Stimulated activated CD8-positive, alpha-beta memory T cell treated with anti-CD3 and anti-CD28 coated beads, Interleukin-7, amount 100 ng/mL, for 24 hours (primary cell): ENCODE results near the gene TMEM176A.

ENCODE experiments used
- DNase-seq: peaks from one replicate; pipeline ENCODE4 v3.0.0-alpha.2; 2020; ENCODE audit warnings: low read depth

The TMEM176A gene

GRCh38 chr7:150820148-150820547 lies 19.6 kb downstream of the TMEM176A start:
- DNase-seq = no peak

- DNase-seq = no peak
Observed at GRCh38 chr7:150820578-150821198, 20.1 kb downstream of the TMEM176A start.

GRCh38 chr7:150823043-150823442 lies 22.5 kb downstream of the TMEM176A start:
- DNase-seq = no peak

GRCh38 chr7:150823484-150824126 lies 23.0 kb downstream of the TMEM176A start:
- no peak for DNase-seq

- no peak for DNase-seq
Observed at GRCh38 chr7:150824379-150825177, 24.0 kb downstream of the TMEM176A start.

GRCh38 chr7:150826061-150826849 lies 25.7 kb downstream of the TMEM176A start:
- no peak for DNase-seq

- DNase-seq = no peak
Observed at GRCh38 chr7:150828384-150828783, 27.8 kb downstream of the TMEM176A start.

GRCh38 chr7:150829426-150829825 lies 28.9 kb downstream of the TMEM176A start:
- DNase-seq = no peak

- DNase-seq = no peak
Observed at GRCh38 chr7:150830937-150831336, 30.4 kb downstream of the TMEM176A start.

- DNase-seq = no peak
Observed at GRCh38 chr7:150831851-150832250, 31.3 kb downstream of the TMEM176A start.

GRCh38 chr7:150835019-150835418 lies 34.5 kb downstream of the TMEM176A start:
- DNase-seq = no peak

GRCh38 chr7:150835702-150836280 lies 35.2 kb downstream of the TMEM176A start:
- no peak for DNase-seq

- no peak for DNase-seq
Observed at GRCh38 chr7:150838965-150839650, 38.5 kb downstream of the TMEM176A start.

- no peak for DNase-seq
Observed at GRCh38 chr7:150842018-150842417, 41.4 kb downstream of the TMEM176A start.

GRCh38 chr7:150842716-150843115 lies 42.1 kb downstream of the TMEM176A start:
- no peak for DNase-seq

GRCh38 chr7:150845421-150845861 lies 44.9 kb downstream of the TMEM176A start:
- no peak for DNase-seq

- no peak for DNase-seq
Observed at GRCh38 chr7:150846291-150847115, 45.9 kb downstream of the TMEM176A start.

GRCh38 chr7:150847536-150847935 lies 47.0 kb downstream of the TMEM176A start:
- DNase-seq = no peak

- DNase-seq = no peak
Observed at GRCh38 chr7:150848111-150848510, 47.5 kb downstream of the TMEM176A start.

- DNase-seq = no peak
Observed at GRCh38 chr7:150848561-150849115, 48.1 kb downstream of the TMEM176A start.
